WTC11 (cell line): Measurements from ENCODE around the gene ETV1. TPM values are rescaled to one million over a fixed set of nuclear protein-coding genes. Genes with fewer than 3 reads are reported as not detected.

Experiments used
- ATAC-seq: fragments of 200-7000 bp; cut with Tn5 transposase; 2 replicates; pipeline ENCODE4 v1.10.0; 2021; ENCODE audit warnings: mild to moderate bottlenecking, moderate library complexity
- CTCF ChIA-PET: fragments of 300-600 bp; sonication (Branson Sonifier 250); formaldehyde crosslinking; loops from one replicate; lab custom pipeline; 2021; ENCODE audit warnings: antibody characterized with exemption; lab: Charles Lee
- POLR2A ChIA-PET: fragments of 350-600 bp; sonication (Branson Sonifier 250); formaldehyde crosslinking; loops from one replicate; lab custom pipeline; 2021; ENCODE audit warnings: antibody characterized with exemption; lab: Charles Lee
- DNase-seq: peaks from one replicate; pipeline ENCODE4 v3.0.0; 2021; ENCODE audit warnings: low spot score
- H3K27ac Mint-ChIP-seq: 2 replicates; pipeline ENCODE4 v1.8.0; 2021; ENCODE audit warnings: mixed read lengths
- H3K27me3 Mint-ChIP-seq: 2 replicates; pipeline ENCODE4 v1.8.0; 2021; ENCODE audit warnings: low read depth, mild to moderate bottlenecking, moderate library complexity, mixed read lengths
- H3K36me3 Mint-ChIP-seq: 2 replicates; pipeline ENCODE4 v1.8.0; 2021; ENCODE audit warnings: mixed read lengths
- H3K4me1 Mint-ChIP-seq: 2 replicates; pipeline ENCODE4 v1.8.0; 2022; ENCODE audit warnings: mixed read lengths
- H3K4me3 Mint-ChIP-seq: 2 replicates; pipeline ENCODE4 v1.8.0; 2021; ENCODE audit warnings: mild to moderate bottlenecking, moderate library complexity, mixed read lengths
- H3K9me3 Mint-ChIP-seq: 2 replicates; pipeline ENCODE4 v1.8.0; 2021; ENCODE audit warnings: mixed read lengths
- ARID4B ChIP-seq: sonication (generic); formaldehyde crosslinking; IDR thresholded peaks from 2 replicates; pipeline ENCODE4 v1.8.0; 2023; ENCODE audit warnings: missing genetic modification reagents, mild to moderate bottlenecking, borderline replicate concordance
- CREB1 ChIP-seq: sonication (generic); formaldehyde crosslinking; IDR thresholded peaks from 2 replicates; pipeline ENCODE4 v1.8.0; 2023; ENCODE audit warnings: mild to moderate bottlenecking, missing genetic modification reagents
- E2F4 ChIP-seq: sonication (generic); formaldehyde crosslinking; IDR thresholded peaks from 2 replicates; pipeline ENCODE4 v1.8.1; 2022; ENCODE audit warnings: low read depth, mild to moderate bottlenecking, moderate library complexity, missing genetic modification reagents, borderline replicate concordance
- ETV6 ChIP-seq: sonication (generic); formaldehyde crosslinking; IDR thresholded peaks from 2 replicates; pipeline ENCODE4 v1.8.1; 2022; ENCODE audit warnings: mild to moderate bottlenecking, missing genetic modification reagents
- FOXJ3 ChIP-seq: sonication (generic); formaldehyde crosslinking; IDR thresholded peaks from 2 replicates; pipeline ENCODE4 v1.9.0; 2021; ENCODE audit warnings: missing genetic modification reagents, mild to moderate bottlenecking, borderline replicate concordance
- HMGXB4 ChIP-seq: sonication (generic); formaldehyde crosslinking; IDR thresholded peaks from 2 replicates; pipeline ENCODE4 v1.8.1; 2023; ENCODE audit warnings: mild to moderate bottlenecking, moderate library complexity, missing genetic modification reagents
- IRF2 ChIP-seq: sonication (generic); formaldehyde crosslinking; IDR thresholded peaks from 2 replicates; pipeline ENCODE4 v1.8.0; 2022; ENCODE audit warnings: low read depth, missing genetic modification reagents, borderline replicate concordance
- NFATC4 ChIP-seq: fragments of 250-450 bp; sonication (Bioruptor Pico); IDR thresholded peaks from 2 replicates; pipeline ENCODE4 v1.9.0; 2021; ENCODE audit warnings: mild to moderate bottlenecking
- OVOL2 ChIP-seq: fragments of 250-450 bp; sonication (Bioruptor Pico); IDR thresholded peaks from 2 replicates; pipeline ENCODE4 v1.9.0; 2021; ENCODE audit warnings: mild to moderate bottlenecking, borderline replicate concordance
- RORB ChIP-seq: fragments of 250-450 bp; sonication (Bioruptor Pico); IDR thresholded peaks from 2 replicates; pipeline ENCODE4 v1.9.0; 2021; ENCODE audit warnings: mild to moderate bottlenecking
- SMAD3 ChIP-seq: sonication (generic); formaldehyde crosslinking; IDR thresholded peaks from 2 replicates; pipeline ENCODE4 v1.8.0; 2022; ENCODE audit warnings: missing genetic modification reagents, mild to moderate bottlenecking, borderline replicate concordance
- TEAD4 ChIP-seq: sonication (generic); formaldehyde crosslinking; IDR thresholded peaks from 2 replicates; pipeline ENCODE4 v1.8.0; 2022; ENCODE audit warnings: mild to moderate bottlenecking, missing genetic modification reagents
- ZBTB43 ChIP-seq: sonication (generic); formaldehyde crosslinking; IDR thresholded peaks from 2 replicates; pipeline ENCODE4 v1.8.1; 2023; ENCODE audit warnings: mild to moderate bottlenecking, missing genetic modification reagents
- ZSCAN18 ChIP-seq: fragments of 250-450 bp; sonication (Bioruptor Pico); IDR thresholded peaks from 2 replicates; pipeline ENCODE4 v2.1.2; 2022; ENCODE audit warnings: mild to moderate bottlenecking, moderate library complexity
- total RNA-seq: library from RNA; stranded (reverse); gene quantifications from 3 replicates; pipeline ENCODE4 v1.2.3, GENCODE V29; 2021
- TF ChIP-seq, protein P1 (sequence below): sonication (generic); formaldehyde crosslinking; IDR thresholded peaks from 2 replicates; pipeline ENCODE4 v1.8.0; 2022; ENCODE audit warnings: mild to moderate bottlenecking, missing genetic modification reagents
- TF ChIP-seq, protein P2 (sequence below): fragments of 250-450 bp; sonication (Bioruptor Pico); IDR thresholded peaks from 2 replicates; pipeline ENCODE4 v1.8.0; 2021; ENCODE audit warnings: mild to moderate bottlenecking

ETV1 gene
- total RNA-seq, 1 experiment from 2014 or later = 76.6 TPM

GRCh38 chr7:14024406-14024805 lies 34.9 kb upstream of the ETV1 start (continued):
- TF ChIP-seq HMGXB4 (CRISPR knock-in tag) = no peak

DNA sequence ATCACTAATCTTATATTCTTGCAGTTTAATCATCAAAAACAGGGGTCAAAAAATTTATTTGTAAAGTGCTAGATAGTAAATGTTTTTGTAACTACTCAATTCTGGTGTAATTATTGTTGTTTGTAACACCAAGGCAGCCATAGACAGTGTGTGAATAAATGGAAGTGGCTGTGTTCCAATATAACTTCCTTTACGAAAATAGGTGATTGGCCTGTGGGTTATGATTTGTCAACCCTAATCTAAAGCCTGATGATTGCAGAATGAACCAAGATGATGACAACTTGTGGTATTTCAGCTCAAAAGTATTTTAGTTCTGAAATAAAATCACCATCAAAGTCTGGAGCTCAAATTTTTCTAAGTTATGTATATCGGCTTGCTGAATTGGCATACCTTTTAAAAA lies 34.4 kb upstream of the ETV1 start:
- H3K27me3 Mint-ChIP-seq = no peaks in the 10 kb centered on the region
- no peak for DNase-seq

More for the DNA sequence above, 34.4 kb upstream of the ETV1 start:
- H3K4me3 Mint-ChIP-seq = no peak overlapping the region
- ChIA-PET CTCF (no interaction called here), POLR2A (no interaction called here)
- no peaks in the 10 kb centered on the region for H3K36me3 Mint-ChIP-seq
- no peaks in the 10 kb centered on the region for H3K9me3 Mint-ChIP-seq
- TF ChIP-seq RORB (CRISPR knock-in tag) (no peak), IRF2 (no peak), ARID4B (CRISPR knock-in tag) (no peak), NFATC4 (no peak), OVOL2 (no peak), E2F4 (CRISPR knock-in tag) (no peak), TEAD4 (CRISPR knock-in tag) (no peak), ZBTB43 (no peak), ETV6 (CRISPR knock-in tag) (no peak), SMAD3 (no peak), CREB1 (CRISPR knock-in tag) (no peak), FOXJ3 (CRISPR knock-in tag) (no peak), ZSCAN18 (CRISPR knock-in tag) (no peak)
- TF ChIP-seq, protein P1, sequence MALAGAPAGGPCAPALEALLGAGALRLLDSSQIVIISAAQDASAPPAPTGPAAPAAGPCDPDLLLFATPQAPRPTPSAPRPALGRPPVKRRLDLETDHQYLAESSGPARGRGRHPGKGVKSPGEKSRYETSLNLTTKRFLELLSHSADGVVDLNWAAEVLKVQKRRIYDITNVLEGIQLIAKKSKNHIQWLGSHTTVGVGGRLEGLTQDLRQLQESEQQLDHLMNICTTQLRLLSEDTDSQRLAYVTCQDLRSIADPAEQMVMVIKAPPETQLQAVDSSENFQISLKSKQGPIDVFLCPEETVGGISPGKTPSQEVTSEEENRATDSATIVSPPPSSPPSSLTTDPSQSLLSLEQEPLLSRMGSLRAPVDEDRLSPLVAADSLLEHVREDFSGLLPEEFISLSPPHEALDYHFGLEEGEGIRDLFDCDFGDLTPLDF (CRISPR knock-in tag) = no peak
- TF ChIP-seq, protein P2, sequence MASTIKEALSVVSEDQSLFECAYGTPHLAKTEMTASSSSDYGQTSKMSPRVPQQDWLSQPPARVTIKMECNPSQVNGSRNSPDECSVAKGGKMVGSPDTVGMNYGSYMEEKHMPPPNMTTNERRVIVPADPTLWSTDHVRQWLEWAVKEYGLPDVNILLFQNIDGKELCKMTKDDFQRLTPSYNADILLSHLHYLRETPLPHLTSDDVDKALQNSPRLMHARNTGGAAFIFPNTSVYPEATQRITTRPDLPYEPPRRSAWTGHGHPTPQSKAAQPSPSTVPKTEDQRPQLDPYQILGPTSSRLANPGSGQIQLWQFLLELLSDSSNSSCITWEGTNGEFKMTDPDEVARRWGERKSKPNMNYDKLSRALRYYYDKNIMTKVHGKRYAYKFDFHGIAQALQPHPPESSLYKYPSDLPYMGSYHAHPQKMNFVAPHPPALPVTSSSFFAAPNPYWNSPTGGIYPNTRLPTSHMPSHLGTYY = no peak
- ATAC-seq = no peak
- no peak overlapping the region for H3K27ac Mint-ChIP-seq
- H3K4me1 Mint-ChIP-seq = no peaks in the 10 kb centered on the region
